NCI-H187 (cell line): ENCODE measurements around the gene LPAR3.

Experiments used
- DNase-seq, 2 experiments: peaks; one replicate each; lab custom pipeline; 2025; lab: John Stamatoyannopoulos, UW

LPAR3 gene

DNA sequence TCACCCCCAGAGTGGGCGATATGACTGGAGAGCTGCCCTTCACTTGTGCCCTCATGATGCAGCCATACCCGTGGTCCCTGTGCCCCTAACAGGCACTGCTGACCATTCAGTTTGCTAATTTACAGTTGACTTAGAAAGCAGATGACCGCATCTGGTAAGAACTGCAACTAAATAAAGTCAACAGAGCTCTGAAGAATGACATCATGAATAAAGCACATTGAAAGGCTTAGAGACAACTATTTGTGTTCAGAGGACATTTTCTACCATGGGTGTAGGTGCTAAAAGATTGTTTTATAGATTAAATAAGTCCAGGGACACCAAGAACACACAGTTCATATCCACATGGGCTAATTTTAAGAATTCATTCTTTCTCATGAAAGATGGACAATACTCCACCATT, 65.5 kb downstream of the LPAR3 start:
- DNase-seq = no peak

- no peak for DNase-seq
Measured at GRCh38 chr1:84825161-84825560, 67.8 kb downstream of the LPAR3 start.

DNA sequence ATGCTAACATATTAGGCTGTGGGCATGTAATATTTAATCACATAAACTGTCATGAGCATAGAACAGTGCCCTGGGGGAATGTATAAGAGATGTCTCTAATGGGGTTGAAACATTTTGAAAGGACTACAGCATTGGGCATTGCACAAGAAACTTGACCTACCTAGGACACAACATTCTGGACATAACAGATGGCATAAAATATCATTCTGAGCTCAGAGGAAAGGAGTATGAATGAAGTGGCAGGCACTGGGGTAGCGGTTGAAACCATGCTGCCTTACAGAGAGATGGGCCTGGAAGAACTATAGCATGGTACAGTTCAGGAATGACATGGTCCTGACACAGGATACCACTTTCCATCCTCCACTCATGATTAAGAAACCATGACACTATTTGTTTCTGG, 69.0 kb downstream of the LPAR3 start:
- DNase-seq = no peak

DNA sequence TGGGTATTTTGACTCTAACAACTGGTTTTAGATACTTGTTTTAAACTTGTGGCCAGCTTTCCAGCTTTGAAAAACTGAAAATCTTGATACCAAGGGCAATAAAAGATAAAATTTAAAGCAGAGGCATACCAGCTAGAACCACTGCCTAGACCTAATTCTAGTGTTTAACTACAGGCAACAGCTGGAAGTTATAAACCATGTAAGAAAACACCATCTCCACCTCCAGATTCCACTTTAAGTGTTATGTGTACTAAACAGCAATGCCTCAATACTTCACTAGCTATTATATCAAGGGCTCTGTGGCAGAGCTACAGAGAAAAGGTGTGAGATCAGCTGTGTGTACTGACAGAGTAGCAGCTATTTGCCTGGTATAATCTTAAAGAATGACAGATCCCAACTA, 69.5 kb downstream of the LPAR3 start:
- DNase-seq = no peak

- no peak for DNase-seq
Measured at GRCh38 chr1:84810343-84810742, 82.7 kb downstream of the LPAR3 start.

DNA sequence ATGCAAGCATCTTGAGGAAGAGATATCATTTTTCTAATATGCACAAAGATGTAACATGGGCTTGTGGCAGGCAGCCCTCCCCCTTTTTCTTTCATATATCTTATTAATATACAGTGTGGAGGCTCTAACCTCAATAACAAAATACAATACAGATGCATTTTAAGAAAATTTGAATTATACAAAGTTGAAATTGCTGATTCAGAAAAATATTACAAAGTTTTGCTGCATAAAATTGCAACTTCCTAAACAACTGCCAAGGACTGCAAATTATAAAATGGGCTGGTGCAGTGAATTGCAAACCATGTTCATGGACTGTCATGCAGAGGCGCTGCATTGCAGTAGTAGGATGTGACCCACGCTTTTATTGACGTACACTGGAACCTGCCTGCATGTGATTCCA, 84.0 kb downstream of the LPAR3 start:
- DNase-seq = no peak

DNA sequence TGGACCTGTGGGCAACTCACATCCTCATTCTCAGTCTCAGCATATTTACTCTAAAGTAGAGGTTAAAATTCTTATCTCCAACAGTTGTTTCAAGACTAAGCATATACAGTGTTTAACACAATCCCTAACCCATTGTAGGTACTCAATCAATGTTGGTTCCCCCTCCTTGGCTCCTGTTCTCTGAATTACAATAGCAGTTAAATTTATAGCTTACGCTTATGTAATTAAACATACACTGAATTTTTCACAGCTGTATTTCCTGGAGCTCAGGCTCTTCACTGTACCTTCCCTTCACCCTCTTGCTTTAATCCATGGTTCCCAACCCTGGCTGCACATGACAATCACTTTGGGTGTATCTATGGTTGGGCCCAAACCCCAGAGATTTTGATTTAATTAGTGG, 89.4 kb downstream of the LPAR3 start:
- no peak for DNase-seq

GRCh38 chr1:84802567-84803232, 90.3 kb downstream of the LPAR3 start:
- no peak for DNase-seq

DNA sequence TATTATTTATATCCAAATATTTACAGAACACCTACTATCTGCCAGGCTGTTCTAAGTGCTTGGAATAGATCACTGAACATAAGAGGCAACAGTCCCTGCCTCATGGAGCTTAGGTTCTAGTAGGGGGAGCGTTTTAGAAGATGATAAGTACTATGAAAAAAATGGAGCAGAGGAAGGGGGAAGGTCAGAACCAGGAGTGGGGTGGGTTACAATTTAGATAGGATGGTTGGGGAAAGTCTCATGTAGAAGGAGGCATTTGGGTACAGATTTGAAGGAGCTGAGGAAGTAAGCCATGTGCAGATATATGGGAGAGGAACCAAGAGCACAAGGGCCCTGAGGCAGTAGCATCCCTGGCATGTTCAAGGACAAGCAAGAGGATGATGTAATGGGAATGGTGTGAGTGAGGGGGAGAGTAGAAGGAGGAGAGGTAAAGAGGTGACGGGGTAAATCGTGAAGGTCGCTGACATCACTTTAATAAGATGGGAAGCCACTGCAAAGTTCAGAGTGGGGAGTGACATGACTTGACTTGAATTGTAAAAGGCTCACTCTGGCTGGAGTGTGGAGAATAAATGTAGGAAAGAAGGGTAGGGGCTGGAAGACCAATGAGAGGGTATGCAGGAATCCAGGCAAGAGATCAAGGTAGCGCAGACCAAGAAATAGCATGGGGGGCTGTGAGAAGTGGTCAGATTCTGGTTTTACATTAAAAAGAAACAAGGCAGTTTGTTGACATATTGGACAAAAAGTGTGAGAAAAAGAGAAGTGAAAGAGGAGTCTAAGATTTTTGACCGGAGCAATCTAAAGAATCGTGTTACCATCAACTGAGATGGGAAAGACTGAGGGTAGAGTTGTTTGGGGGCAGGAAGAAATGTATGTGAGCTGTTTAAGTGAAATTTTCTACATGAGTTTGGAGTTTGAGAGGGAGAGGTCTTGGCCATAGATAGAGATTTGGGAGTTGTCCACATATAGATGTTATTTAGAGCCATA, 92.6 kb downstream of the LPAR3 start:
- no peak for DNase-seq

DNA sequence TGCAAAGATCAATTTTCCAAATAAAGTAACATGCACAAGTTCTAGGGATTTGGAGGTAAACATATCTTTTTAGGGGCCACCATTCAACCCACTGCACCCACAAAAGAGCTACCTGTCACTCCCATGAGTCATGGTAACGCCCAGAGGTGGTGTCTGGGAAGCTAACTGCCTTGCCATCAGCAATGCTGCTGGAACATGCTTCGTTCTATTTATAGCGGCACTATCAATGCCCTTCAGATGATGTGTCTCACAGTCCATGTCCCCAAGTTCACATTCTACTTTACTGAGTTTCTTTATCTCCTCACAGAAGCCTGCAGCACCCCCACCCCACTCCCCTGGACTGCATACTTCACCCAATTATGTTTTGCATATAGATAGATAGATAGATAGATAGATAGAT, 95.4 kb downstream of the LPAR3 start:
- DNase-seq = no peak

DNA sequence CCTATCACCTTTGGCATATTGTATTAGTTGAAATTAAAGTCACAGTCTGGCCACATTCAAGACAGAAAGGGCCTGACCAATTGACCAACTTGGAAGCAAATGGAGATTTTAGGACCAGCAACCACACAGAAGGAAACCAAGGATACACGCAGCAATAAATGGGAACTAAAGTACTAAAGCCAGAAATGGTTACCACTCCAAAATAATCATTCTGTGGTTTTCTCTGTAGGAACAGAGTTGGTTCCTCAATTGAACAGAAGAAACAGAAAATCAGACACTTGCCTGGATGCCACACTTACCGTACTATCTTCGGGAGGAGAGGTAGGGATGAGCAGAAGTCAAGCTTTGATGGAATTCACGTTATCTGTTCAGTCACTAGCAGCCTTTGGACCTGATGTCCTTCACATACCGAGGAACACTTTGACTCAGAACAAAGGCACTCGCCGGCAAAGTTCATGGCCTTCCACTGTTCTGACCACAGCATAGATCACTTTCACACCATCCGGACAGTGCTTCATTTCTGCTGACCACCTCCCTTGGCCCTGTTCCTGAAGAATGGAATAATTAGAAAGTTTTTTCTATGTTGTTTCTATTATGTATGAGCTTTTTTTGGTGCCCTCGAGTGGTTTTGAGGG, 96.9 kb downstream of the LPAR3 start:
- DNase-seq = no peak

- no peak for DNase-seq
Measured at GRCh38 chr1:84795213-84795612, 97.8 kb downstream of the LPAR3 start.

DNA sequence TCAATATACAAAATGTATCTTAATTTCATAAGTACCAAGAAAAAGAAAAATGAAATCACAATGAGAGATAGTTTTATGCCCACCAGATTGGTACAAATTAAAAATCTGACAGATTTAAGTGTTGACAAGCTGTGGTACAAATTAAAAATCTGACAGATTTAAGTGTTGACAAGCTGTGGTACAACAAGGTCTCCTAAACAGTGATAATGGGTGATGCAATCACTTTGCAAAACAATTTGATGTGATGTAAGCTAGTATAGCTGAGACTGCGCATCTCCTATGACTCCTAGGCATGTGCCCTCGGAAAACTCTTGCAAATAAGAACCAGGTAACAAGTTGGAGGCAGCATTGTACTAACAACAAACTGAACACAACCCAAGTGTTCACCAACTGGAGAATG, 100.6 kb downstream of the LPAR3 start:
- DNase-seq = no peak

GRCh38 chr1:84789014-84789413, 104.0 kb downstream of the LPAR3 start:
- no peak for DNase-seq

DNA sequence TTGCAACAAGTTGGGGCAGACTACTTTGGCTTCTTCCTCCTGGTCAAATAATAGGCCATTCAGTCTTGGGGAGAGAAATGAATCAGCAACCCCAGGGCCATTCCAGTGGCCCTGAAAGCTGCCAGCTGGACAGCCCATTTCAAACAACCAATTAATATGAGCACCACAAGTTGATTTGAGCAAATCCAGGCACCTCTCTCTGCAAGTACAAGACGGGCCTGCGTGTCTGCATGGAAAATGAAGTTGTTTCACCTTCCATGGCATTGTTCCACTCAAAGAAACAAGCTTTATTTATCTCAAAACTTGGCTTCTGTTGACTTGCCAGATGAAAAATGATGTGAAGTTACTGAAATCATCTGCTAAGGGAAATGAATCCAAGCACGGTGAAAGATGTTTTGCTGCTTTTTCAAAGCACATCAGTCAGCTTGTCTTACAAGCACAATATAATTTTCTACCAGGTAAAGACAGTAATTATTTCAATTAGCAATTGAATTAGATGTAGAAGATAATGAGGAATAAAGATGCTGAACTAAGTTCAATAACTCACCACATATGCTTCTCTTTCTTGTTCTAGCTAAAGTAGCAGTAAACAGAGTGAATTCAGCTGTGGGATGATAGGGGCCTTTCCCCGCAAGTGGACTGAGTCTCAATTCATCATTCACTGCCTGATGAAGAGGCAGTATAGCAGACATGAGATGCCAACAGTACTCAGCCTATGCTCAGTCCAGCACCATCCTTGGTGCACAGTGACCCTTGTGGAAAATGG, 107.6 kb downstream of the LPAR3 start:
- DNase-seq = no peak

GRCh38 chr1:84782881-84783280, 110.1 kb downstream of the LPAR3 start:
- no peak for DNase-seq

DNA sequence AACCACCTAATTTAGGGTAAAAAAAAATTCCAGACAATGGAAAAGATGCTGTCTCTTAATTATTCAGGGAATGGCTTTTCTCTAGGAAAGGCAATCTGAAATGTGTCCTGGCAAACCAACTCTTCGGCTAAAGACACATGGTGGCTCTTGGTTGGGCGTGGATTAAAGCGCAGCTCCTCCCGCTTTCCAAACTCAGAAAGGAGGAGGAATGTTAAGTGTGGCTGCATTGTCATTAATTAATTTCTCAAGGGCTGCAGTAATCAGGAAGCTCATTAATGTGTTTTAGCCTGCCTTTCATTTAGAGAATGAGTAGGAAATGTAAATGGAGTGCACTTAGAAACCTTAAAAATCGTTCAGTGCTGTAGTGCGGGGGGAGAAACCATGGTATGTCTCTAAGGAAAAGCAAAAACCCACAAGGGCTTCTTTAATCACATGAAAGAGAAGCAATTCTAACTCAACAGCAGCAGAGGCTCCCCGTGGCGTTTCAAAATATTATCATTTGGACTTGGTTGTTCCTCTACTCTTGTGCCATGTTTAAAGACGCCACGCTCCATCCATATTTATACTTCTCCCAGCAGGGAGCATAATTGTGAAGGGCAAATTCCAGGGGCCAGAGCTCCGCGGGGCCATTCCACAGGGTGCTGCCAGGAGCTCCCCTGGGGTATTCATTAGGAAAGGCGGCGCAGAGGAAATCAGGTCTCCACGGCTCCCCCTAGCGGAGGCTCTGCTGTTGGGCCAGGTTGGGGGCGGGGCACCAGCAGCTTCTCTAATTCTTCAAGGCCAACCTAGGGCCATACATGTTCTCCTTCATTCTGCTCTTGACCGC, 110.8 kb downstream of the LPAR3 start:
- peak in 1 of 2 experiments; percentile 11 for DNase-seq

GRCh38 chr1:84780000-84780716, 112.8 kb downstream of the LPAR3 start:
- no peak for DNase-seq

DNA sequence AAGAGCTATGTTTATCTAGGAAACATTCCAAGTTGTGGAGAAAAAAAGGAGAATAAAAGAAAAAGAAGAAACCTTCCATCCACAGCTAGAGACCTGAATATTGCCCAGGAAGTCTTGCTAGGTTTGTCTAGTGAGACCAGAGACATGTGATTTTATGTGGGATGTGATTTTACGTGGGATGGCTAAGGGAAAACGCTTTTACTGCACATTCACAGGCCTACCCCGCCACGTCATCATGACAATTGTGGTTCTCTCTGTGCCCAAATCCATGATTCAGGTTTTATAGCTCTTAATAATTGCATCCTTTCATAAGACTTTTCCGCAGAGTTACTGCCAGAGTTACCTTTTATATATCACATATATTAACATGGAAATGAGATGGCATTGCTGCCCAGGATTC, 116.4 kb downstream of the LPAR3 start:
- DNase-seq = no peak

DNA sequence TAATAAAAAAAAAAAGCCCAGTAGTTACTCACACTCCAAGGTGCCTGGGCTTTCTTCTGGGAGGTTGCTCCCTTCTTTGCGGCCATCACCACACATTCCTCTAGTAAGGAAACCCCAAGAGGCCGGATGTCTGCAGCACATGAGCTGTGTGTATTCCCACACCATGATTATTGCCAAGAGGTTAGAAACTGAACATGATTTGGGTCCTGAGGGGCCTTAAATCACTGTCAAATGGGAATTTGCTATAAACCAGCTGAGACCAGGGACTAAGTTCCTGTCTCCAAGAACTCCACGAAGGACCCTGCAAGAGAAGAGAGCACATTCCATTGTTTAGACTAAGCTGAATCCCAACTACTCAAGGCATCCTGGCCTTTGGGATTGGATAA, 117.5 kb downstream of the LPAR3 start:
- no peak for DNase-seq
